Stomach smooth muscle (tissue), 2 donors: ENCODE results near the gene WDR13.

ENCODE experiments used
- H3K27ac ChIP-seq: one replicate; pipeline ENCODE4 v1.7.0; 2013; ENCODE audit warnings: mild to moderate bottlenecking, low read length, inconsistent platforms
- H3K27me3 ChIP-seq, 2 donors: one replicate each; pipeline ENCODE4 v1.7.0; 2013; ENCODE audit warnings: low read length in 2 of 2; ENCODE audit not compliant: insufficient read depth in 2 of 2, control insufficient read depth in 1 of 2
- H3K36me3 ChIP-seq, 2 donors: one replicate each; pipeline ENCODE4 v1.7.0; 2013; ENCODE audit warnings: low read length in 2 of 2; ENCODE audit not compliant: control insufficient read depth in 2 of 2, insufficient read depth in 2 of 2
- H3K4me1 ChIP-seq: one replicate; pipeline ENCODE4 v1.7.0; 2013; ENCODE audit warnings: low read length; ENCODE audit not compliant: control insufficient read depth, insufficient read depth
- H3K4me3 ChIP-seq, 2 donors: one replicate each; pipeline ENCODE4 v1.7.0; 2013; ENCODE audit warnings: low read length in 2 of 2
- H3K9ac ChIP-seq, 2 donors: one replicate each; pipeline ENCODE4 v1.7.0; 2013; ENCODE audit warnings: low read length in 2 of 2, mild to moderate bottlenecking in 1 of 2
- H3K9me3 ChIP-seq, 2 donors: one replicate each; pipeline ENCODE4 v1.7.0; 2013; ENCODE audit warnings: low read length in 2 of 2; ENCODE audit not compliant: control insufficient read depth in 2 of 2
- donor health status: healthy.
- donor health status: Pancreatic carcinoma.

WDR13 gene

GRCh38 chrX:48575642-48576041 is 21.6 kb upstream of the WDR13 start:
- peaks cover 0 to 2% of the 10 kb centered on the region in 2 donors for H3K27me3 ChIP-seq
- H3K4me3 ChIP-seq: peak overlapping the region; percentile 85 to 91
- H3K36me3 ChIP-seq: peaks cover 28 to 29% of the 10 kb centered on the region in 2 donors
- no peak overlapping the region for H3K27ac ChIP-seq
- peaks cover 14% of the 10 kb centered on the region for H3K4me1 ChIP-seq
- H3K9ac ChIP-seq: peak overlapping the region in 1 of 2 donors; percentile 98
- no peaks in the 10 kb centered on the region for H3K9me3 ChIP-seq

- no peak overlapping the region for H3K27ac ChIP-seq
- H3K4me3 ChIP-seq: peak overlapping the region in 1 of 2 donors; percentile 85
- H3K27me3 ChIP-seq: peaks cover 0 to 2% of the 10 kb centered on the region in 2 donors
- no peaks in the 10 kb centered on the region for H3K9me3 ChIP-seq
- H3K4me1 ChIP-seq: peaks cover 14% of the 10 kb centered on the region
- peaks cover 28 to 29% of the 10 kb centered on the region in 2 donors for H3K36me3 ChIP-seq
- no peak overlapping the region for H3K9ac ChIP-seq
Measured at GRCh38 chrX:48576108-48576507, 21.2 kb upstream of the WDR13 start.

GRCh38 chrX:48578661-48579128 is 18.6 kb upstream of the WDR13 start:
- no peak overlapping the region for H3K4me3 ChIP-seq
- H3K27ac ChIP-seq: no peak overlapping the region
- H3K36me3 ChIP-seq: peaks cover 28 to 29% of the 10 kb centered on the region in 2 donors
- peaks cover 14% of the 10 kb centered on the region for H3K4me1 ChIP-seq
- H3K27me3 ChIP-seq: peaks cover 0 to 2% of the 10 kb centered on the region in 2 donors
- no peaks in the 10 kb centered on the region for H3K9me3 ChIP-seq
- H3K9ac ChIP-seq: no peak overlapping the region

GRCh38 chrX:48579259-48579658 is 18.0 kb upstream of the WDR13 start:
- Histone ChIP-seq H3K9ac (no peak overlapping the region), H3K27ac (no peak overlapping the region), H3K27me3 (peaks cover 0 to 2% of the 10 kb centered on the region in 2 donors), H3K36me3 (peaks cover 28 to 29% of the 10 kb centered on the region in 2 donors), H3K4me1 (peaks cover 14% of the 10 kb centered on the region), H3K4me3 (no peak overlapping the region), H3K9me3 (no peaks in the 10 kb centered on the region)

- no peak overlapping the region for H3K4me3 ChIP-seq
- no peaks in the 10 kb centered on the region for H3K9me3 ChIP-seq
- H3K27me3 ChIP-seq: peaks cover 0 to 2% of the 10 kb centered on the region in 2 donors
- H3K9ac ChIP-seq: no peak overlapping the region
- peaks cover 23 to 25% of the 10 kb centered on the region in 2 donors for H3K36me3 ChIP-seq
- no peak overlapping the region for H3K27ac ChIP-seq
- H3K4me1 ChIP-seq: peaks cover 7% of the 10 kb centered on the region
Measured at GRCh38 chrX:48580662-48581061, 16.6 kb upstream of the WDR13 start.

- Histone ChIP-seq H3K9ac (no peak overlapping the region), H3K4me1 (no peaks in the 10 kb centered on the region), H3K4me3 (no peak overlapping the region), H3K9me3 (no peaks in the 10 kb centered on the region), H3K36me3 (peaks cover 0 to 1% of the 10 kb centered on the region in 2 donors), H3K27ac (no peak overlapping the region), H3K27me3 (no peaks in the 10 kb centered on the region)
Measured at GRCh38 chrX:48584698-48585097, 12.6 kb upstream of the WDR13 start.

- H3K4me1 ChIP-seq: no peaks in the 10 kb centered on the region
- H3K27me3 ChIP-seq: peaks cover 0 to 4% of the 10 kb centered on the region in 2 donors
- H3K9ac ChIP-seq: no peak overlapping the region
- H3K4me3 ChIP-seq: no peak overlapping the region
- no peak overlapping the region for H3K27ac ChIP-seq
- no peaks in the 10 kb centered on the region for H3K36me3 ChIP-seq
- no peaks in the 10 kb centered on the region for H3K9me3 ChIP-seq
Measured at GRCh38 chrX:48589482-48590162, 7.7 kb upstream of the WDR13 start.

GRCh38 chrX:48590203-48591103 is 6.8 kb upstream of the WDR13 start:
- Histone ChIP-seq H3K9ac (no peak overlapping the region), H3K27me3 (peaks cover 0 to 4% of the 10 kb centered on the region in 2 donors), H3K36me3 (no peaks in the 10 kb centered on the region), H3K9me3 (no peaks in the 10 kb centered on the region), H3K4me1 (no peaks in the 10 kb centered on the region), H3K27ac (no peak overlapping the region), H3K4me3 (no peak overlapping the region)

GRCh38 chrX:48591255-48591791 is 6.0 kb upstream of the WDR13 start:
- H3K4me3 ChIP-seq: no peak overlapping the region
- no peak overlapping the region for H3K9ac ChIP-seq
- no peaks in the 10 kb centered on the region for H3K9me3 ChIP-seq
- no peaks in the 10 kb centered on the region for H3K36me3 ChIP-seq
- H3K4me1 ChIP-seq: no peaks in the 10 kb centered on the region
- no peak overlapping the region for H3K27ac ChIP-seq
- H3K27me3 ChIP-seq: peaks cover 0 to 4% of the 10 kb centered on the region in 2 donors

- no peak overlapping the region for H3K9ac ChIP-seq
- no peaks in the 10 kb centered on the region for H3K4me1 ChIP-seq
- no peaks in the 10 kb centered on the region for H3K9me3 ChIP-seq
- no peak overlapping the region for H3K4me3 ChIP-seq
- no peaks in the 10 kb centered on the region for H3K36me3 ChIP-seq
- H3K27me3 ChIP-seq: peaks cover 0 to 4% of the 10 kb centered on the region in 2 donors
- no peak overlapping the region for H3K27ac ChIP-seq
Measured at GRCh38 chrX:48592971-48593370, 4.3 kb upstream of the WDR13 start.
